Measurements from ENCODE around the gene PRKAG2.

DNA sequence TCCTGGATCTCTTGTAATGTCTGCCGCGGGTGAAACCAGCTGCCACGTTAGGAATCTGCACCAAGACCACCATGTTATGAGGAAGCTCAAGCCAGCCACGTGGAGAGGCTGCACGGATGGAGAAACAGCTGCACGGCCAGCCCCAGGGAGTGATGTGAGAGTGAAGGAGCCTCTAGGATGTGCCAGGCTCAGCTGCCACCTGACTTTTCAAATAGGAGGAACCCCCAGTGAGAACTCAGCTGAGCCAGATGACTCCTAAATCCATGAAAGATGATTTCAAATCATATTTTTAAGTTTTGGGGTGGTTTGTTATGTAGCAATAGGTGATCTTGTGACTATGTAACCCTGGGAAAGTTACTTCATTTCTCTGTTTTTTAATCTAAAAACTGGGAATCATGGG lies 71.7 kb downstream of the PRKAG2 start:
- TF ChIP-seq, protein P1, sequence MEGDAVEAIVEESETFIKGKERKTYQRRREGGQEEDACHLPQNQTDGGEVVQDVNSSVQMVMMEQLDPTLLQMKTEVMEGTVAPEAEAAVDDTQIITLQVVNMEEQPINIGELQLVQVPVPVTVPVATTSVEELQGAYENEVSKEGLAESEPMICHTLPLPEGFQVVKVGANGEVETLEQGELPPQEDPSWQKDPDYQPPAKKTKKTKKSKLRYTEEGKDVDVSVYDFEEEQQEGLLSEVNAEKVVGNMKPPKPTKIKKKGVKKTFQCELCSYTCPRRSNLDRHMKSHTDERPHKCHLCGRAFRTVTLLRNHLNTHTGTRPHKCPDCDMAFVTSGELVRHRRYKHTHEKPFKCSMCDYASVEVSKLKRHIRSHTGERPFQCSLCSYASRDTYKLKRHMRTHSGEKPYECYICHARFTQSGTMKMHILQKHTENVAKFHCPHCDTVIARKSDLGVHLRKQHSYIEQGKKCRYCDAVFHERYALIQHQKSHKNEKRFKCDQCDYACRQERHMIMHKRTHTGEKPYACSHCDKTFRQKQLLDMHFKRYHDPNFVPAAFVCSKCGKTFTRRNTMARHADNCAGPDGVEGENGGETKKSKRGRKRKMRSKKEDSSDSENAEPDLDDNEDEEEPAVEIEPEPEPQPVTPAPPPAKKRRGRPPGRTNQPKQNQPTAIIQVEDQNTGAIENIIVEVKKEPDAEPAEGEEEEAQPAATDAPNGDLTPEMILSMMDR (IDR thresholded peaks at IDR 0.05): no peak
- no peak for TF ChIP-seq POLR2AphosphoS5 (IDR thresholded peaks at IDR 0.05)

Data from transverse colon (tissue), 4 donors.